Glutamatergic neuron (in vitro differentiated cells): ENCODE measurements around the gene LHFPL3. TPM values are rescaled to one million over a fixed set of nuclear protein-coding genes. Genes with fewer than 3 reads are reported as not detected.

Experiments used
- DNase-seq: peaks from one replicate; pipeline ENCODE4 v3.0.0; 2022
- H3K27ac Mint-ChIP-seq: one replicate; pipeline ENCODE4 v1.8.0; 2020; ENCODE audit warnings: mild to moderate bottlenecking, mixed read lengths, inconsistent platforms; ENCODE audit not compliant: unreplicated experiment
- H3K27me3 Mint-ChIP-seq: one replicate; pipeline ENCODE4 v1.8.0; 2020; ENCODE audit warnings: mild to moderate bottlenecking, moderate library complexity, mixed read lengths, inconsistent platforms; ENCODE audit not compliant: unreplicated experiment
- H3K36me3 Mint-ChIP-seq: one replicate; pipeline ENCODE4 v1.8.0; 2020; ENCODE audit warnings: mild to moderate bottlenecking, mixed read lengths, inconsistent platforms; ENCODE audit not compliant: unreplicated experiment
- H3K4me1 Mint-ChIP-seq: one replicate; pipeline ENCODE4 v1.8.0; 2020; ENCODE audit warnings: mild to moderate bottlenecking, low read depth, mixed read lengths, inconsistent platforms; ENCODE audit not compliant: unreplicated experiment
- H3K4me3 Mint-ChIP-seq: one replicate; pipeline ENCODE4 v1.8.0; 2020; ENCODE audit warnings: mild to moderate bottlenecking, mixed read lengths, inconsistent platforms; ENCODE audit not compliant: unreplicated experiment
- H3K9me3 Mint-ChIP-seq: one replicate; pipeline ENCODE4 v1.8.0; 2020; ENCODE audit warnings: mild to moderate bottlenecking, moderate library complexity, mixed read lengths, inconsistent platforms; ENCODE audit not compliant: unreplicated experiment
- total RNA-seq: library from RNA; stranded (reverse); fragmentation: NEBNext Ultra II Directional; extraction: Animal tissue kit (Norgen Biotek cat#: 25700); gene quantifications from one replicate; pipeline ENCODE4 v1.2.1, GENCODE V29; 2021; ENCODE audit not compliant: unreplicated experiment
- TF ChIP-seq, protein P1 (sequence below): fragments of 200-600 bp; sonication (generic); IDR thresholded peaks from one replicate; pipeline ENCODE4 v1.5.0; 2021; ENCODE audit not compliant: partially characterized antibody, unreplicated experiment

The LHFPL3 gene
- total RNA-seq, 1 donor from 2014 or later: not detected

DNA sequence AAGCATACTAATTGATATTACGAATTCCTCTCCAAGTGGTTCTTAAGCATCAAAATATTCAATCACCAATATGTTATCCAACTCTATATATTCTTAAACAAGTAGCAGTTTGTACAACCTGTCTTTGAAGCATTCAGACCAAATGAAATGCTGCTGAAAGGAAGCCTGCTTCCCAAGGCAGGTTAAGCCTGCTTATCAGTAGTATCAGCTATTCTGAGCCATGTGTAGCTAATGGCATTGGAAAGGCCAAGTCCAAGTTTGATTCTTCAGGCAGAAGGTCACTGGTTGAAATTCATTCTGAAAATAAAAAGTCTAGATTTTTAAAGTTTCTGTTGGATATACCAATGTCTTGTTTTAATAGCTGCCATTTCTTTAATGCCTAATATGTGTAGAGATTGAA, 328.7 kb downstream of the LHFPL3 start:
- TF ChIP-seq, protein P1, sequence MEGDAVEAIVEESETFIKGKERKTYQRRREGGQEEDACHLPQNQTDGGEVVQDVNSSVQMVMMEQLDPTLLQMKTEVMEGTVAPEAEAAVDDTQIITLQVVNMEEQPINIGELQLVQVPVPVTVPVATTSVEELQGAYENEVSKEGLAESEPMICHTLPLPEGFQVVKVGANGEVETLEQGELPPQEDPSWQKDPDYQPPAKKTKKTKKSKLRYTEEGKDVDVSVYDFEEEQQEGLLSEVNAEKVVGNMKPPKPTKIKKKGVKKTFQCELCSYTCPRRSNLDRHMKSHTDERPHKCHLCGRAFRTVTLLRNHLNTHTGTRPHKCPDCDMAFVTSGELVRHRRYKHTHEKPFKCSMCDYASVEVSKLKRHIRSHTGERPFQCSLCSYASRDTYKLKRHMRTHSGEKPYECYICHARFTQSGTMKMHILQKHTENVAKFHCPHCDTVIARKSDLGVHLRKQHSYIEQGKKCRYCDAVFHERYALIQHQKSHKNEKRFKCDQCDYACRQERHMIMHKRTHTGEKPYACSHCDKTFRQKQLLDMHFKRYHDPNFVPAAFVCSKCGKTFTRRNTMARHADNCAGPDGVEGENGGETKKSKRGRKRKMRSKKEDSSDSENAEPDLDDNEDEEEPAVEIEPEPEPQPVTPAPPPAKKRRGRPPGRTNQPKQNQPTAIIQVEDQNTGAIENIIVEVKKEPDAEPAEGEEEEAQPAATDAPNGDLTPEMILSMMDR: no peak
- H3K9me3 Mint-ChIP-seq: no peaks in the 10 kb centered on the region
- no peak overlapping the region for H3K4me3 Mint-ChIP-seq
- no peaks in the 10 kb centered on the region for H3K4me1 Mint-ChIP-seq
- DNase-seq: no peak
- peaks cover 3% of the 10 kb centered on the region for H3K27me3 Mint-ChIP-seq
- no peaks in the 10 kb centered on the region for H3K36me3 Mint-ChIP-seq
- H3K27ac Mint-ChIP-seq: no peak overlapping the region

DNA sequence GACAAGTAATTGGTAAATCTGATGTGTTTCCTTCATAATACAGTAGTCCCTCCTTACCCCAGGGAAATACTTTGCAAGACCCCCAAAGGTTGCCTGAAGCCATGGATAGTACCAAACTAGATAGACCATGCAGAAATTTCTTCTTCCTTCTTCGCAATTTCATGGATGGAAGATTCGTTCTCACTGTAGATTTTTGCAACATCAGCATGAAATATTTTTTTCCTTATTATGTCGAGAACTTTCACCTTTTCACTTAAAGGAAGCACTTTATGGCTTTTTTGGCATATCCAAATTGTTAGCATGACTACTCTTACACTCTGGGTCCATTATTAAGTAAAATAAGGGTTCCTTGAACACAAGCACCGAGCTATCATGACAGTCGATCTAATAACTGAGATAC, 333.2 kb downstream of the LHFPL3 start:
- DNase-seq: no peak
- no peak overlapping the region for H3K4me3 Mint-ChIP-seq
- H3K27me3 Mint-ChIP-seq: peaks cover 3% of the 10 kb centered on the region
- no peaks in the 10 kb centered on the region for H3K4me1 Mint-ChIP-seq
- TF ChIP-seq, protein P1: no peak
- no peak overlapping the region for H3K27ac Mint-ChIP-seq
- no peaks in the 10 kb centered on the region for H3K9me3 Mint-ChIP-seq
- H3K36me3 Mint-ChIP-seq: no peaks in the 10 kb centered on the region

DNA sequence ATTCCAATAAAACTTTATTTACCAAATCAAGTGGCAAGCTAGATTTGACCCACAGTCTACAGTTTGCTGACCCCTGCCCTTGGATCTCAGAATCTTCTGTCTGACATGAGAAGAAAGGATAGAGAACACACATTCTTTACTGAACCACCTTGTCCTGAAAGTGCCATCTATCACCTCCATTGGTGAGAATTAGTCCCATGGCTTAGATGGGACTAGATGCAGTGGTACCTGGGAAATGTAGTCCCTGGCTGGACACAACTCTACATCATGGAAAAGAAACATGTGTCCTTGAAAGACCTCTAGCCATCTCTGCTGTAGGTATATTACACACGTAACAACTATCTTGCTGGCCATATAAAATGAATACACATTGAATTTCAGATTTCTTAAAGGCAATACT, 336.2 kb downstream of the LHFPL3 start:
- Mint-ChIP-seq H3K4me3 (no peak overlapping the region), H3K27me3 (peaks cover 3% of the 10 kb centered on the region), H3K4me1 (no peaks in the 10 kb centered on the region), H3K36me3 (peaks cover 6% of the 10 kb centered on the region), H3K9me3 (no peaks in the 10 kb centered on the region), H3K27ac (no peak overlapping the region)
- TF ChIP-seq, protein P1: no peak
- DNase-seq: no peak

DNA sequence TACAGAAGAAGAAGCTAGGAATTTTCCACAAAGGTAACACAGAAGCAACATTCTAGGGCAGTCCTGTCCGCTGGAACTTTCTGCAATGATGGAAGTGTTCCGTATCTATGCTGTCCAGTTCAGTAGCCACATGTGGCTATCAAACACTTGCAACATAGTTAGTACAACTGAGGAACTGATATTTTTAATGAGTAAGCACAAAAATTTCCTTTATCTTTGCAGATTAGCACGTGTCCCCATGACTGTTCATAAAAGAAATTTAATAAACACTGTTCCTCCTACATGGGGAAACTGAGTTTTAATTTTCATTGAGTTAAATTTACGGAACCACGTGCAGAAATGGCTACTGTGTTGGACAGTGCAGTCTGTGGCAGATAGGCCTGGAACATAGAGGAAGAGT, 349.2 kb downstream of the LHFPL3 start:
- no peaks in the 10 kb centered on the region for H3K9me3 Mint-ChIP-seq
- no peak overlapping the region for H3K27ac Mint-ChIP-seq
- no peaks in the 10 kb centered on the region for H3K27me3 Mint-ChIP-seq
- no peaks in the 10 kb centered on the region for H3K36me3 Mint-ChIP-seq
- TF ChIP-seq, protein P1: no peak
- H3K4me3 Mint-ChIP-seq: no peak overlapping the region
- H3K4me1 Mint-ChIP-seq: no peaks in the 10 kb centered on the region
- DNase-seq: no peak

DNA sequence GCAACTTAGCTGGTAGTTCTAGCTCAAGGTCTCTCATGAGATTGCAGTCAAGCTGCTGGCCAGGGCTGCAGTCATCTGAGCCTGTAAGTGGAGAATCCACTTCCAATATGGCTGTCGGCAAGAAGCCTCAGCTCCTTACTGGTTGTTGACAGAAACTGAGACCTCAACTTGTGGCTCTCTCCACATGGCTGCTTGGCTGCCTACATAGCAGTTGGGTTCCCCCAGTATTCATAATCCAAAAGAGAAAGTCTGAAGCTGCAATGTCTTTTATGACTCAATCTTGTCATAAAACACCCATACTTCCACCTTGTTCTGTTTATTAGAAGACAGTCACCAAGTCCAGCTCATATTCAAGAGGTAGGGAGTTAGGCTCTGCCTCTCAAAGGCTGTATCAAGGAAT, 350.7 kb downstream of the LHFPL3 start:
- no peak for DNase-seq
- Mint-ChIP-seq H3K27me3 (no peaks in the 10 kb centered on the region), H3K9me3 (no peaks in the 10 kb centered on the region), H3K27ac (no peak overlapping the region), H3K4me3 (no peak overlapping the region), H3K36me3 (no peaks in the 10 kb centered on the region), H3K4me1 (no peaks in the 10 kb centered on the region)
- TF ChIP-seq, protein P1: no peak
